ENCODE measurements around the gene RRN3. TPM values are rescaled to one million over a fixed set of nuclear protein-coding genes. Genes with fewer than 3 reads are reported as not detected.
"Not testable (repeated sequence)": the region's sequence is repeated elsewhere in the genome, so short reads cannot be mapped to it uniquely, and the experiment has no call there.

The RRN3 gene, protein sequence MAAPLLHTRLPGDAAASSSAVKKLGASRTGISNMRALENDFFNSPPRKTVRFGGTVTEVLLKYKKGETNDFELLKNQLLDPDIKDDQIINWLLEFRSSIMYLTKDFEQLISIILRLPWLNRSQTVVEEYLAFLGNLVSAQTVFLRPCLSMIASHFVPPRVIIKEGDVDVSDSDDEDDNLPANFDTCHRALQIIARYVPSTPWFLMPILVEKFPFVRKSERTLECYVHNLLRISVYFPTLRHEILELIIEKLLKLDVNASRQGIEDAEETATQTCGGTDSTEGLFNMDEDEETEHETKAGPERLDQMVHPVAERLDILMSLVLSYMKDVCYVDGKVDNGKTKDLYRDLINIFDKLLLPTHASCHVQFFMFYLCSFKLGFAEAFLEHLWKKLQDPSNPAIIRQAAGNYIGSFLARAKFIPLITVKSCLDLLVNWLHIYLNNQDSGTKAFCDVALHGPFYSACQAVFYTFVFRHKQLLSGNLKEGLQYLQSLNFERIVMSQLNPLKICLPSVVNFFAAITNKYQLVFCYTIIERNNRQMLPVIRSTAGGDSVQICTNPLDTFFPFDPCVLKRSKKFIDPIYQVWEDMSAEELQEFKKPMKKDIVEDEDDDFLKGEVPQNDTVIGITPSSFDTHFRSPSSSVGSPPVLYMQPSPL
- 10 to 100 TPM; 14.0 to 27.8 (median 20.0) TPM for total RNA-seq

DNA sequence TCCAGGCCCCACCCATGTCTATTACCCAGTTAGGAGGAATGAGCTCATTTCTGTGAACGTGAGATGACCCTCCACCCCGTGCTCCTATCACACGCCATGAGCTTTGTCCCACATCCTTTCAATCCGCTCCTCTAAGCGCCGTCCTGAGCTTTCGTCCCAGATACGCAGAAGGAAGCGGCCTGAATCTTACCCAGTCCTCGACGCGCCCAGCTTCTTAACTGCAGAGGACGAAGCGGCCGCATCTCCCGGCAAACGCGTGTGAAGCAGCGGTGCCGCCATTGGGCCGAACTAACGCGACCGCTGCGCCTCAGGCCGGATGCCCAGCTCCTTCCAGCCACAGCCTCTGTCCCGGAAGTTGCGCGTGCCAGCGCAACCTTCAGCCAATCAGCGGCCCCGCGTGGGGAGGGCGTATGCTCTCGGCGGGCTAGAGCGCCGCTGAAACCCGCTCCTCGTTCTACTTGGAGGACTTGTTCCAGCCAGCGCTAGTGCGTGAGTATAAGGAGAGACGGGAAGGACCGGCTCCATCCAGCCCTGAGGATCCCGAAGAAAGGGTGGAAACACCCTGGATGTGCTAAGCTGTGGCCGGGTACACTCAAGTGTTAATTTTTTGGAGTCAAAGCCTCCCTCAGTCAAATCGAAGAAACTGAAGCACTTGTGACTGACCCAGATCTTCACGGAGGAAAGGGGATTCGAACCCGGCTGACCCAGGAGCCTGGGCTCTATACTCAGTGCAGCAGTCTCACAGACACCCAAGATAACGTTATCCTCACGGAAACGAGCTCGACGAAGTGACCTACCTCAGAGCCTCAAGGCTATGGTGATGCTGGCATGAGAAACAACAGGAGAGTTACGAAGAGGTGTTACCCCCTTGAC, at the start of gene RRN3:
RRN3 (minus strand) TSS at position 318 of the 873 bp plus-strand sequence; CDS start at position 279, 39 bp downstream.
- H3K9me3 ChIP-seq; H3K27me3 ChIP-seq; intact Hi-C loops (cut with DNase I): not testable (repeated sequence)
- Histone ChIP-seq H3K4me1 (peaks cover 8 to 26% (median 12%) of the 10 kb centered on the region in 3 donors), H3K36me3 (peaks cover 0 to 26% (median 0%) of the 10 kb centered on the region in 3 donors), H3K27ac (peak within 1 kb of the TSS; percentile 83 to 93 (median 88)), H3K4me3 (peak within 1 kb of the TSS; percentile 49 to 89 (median 62))
- TF ChIP-seq, protein P1, sequence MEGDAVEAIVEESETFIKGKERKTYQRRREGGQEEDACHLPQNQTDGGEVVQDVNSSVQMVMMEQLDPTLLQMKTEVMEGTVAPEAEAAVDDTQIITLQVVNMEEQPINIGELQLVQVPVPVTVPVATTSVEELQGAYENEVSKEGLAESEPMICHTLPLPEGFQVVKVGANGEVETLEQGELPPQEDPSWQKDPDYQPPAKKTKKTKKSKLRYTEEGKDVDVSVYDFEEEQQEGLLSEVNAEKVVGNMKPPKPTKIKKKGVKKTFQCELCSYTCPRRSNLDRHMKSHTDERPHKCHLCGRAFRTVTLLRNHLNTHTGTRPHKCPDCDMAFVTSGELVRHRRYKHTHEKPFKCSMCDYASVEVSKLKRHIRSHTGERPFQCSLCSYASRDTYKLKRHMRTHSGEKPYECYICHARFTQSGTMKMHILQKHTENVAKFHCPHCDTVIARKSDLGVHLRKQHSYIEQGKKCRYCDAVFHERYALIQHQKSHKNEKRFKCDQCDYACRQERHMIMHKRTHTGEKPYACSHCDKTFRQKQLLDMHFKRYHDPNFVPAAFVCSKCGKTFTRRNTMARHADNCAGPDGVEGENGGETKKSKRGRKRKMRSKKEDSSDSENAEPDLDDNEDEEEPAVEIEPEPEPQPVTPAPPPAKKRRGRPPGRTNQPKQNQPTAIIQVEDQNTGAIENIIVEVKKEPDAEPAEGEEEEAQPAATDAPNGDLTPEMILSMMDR (IDR thresholded peaks at IDR 0.05), result peak in 1 of 6 experiments; percentile 24
- TF ChIP-seq POLR2A (IDR thresholded peaks at IDR 0.05), result peak in 3 of 4 donors; percentile 56 to 78 (median 76)
- DNase-seq, result peak; percentile 40
- 4% methylated on average over 8 to 12 of the region's 56 CpGs for WGBS, 2 donors

DNA sequence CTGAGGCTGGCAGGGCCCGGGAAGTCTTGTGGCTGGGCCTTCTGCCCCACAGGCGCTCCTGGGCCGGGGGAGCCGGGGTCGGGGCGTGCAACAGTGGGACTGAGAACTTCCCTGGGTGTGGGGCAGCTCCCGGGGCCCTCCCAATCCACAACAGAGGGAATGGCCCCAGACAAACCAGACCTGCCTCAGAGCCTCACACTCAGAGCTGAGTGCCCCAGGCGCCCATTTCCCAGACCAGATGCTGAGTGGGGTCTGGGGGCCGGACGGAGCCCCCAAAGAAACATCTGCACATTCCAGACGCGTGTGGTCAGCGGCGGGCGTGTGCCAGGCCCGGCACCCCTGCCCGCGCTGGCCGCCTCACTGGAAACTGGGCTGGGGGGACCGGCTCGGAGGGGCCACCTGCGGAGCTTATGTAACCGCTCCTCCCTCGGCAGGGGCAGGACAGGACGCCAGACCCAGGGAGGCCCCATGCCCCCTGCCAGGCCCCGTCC, 49.6 kb upstream of the RRN3 start:
- H3K27me3 ChIP-seq; H3K9me3 ChIP-seq; DNase-seq; H3K36me3 ChIP-seq; intact Hi-C loops (cut with DNase I): not testable (repeated sequence)
- Histone ChIP-seq H3K27ac (peak overlapping the region; percentile 72 to 88 (median 86)), H3K4me3 (peak overlapping the region in 3 of 4 donors; percentile 21 to 53 (median 22)), H3K4me1 (peaks cover 55 to 87% (median 68%) of the 10 kb centered on the region in 3 donors)
- WGBS, 2 donors, result 68% methylated on average over 11 of the region's 26 CpGs; no CpG with 5 or more reads in 1 of the 2 donors

DNA sequence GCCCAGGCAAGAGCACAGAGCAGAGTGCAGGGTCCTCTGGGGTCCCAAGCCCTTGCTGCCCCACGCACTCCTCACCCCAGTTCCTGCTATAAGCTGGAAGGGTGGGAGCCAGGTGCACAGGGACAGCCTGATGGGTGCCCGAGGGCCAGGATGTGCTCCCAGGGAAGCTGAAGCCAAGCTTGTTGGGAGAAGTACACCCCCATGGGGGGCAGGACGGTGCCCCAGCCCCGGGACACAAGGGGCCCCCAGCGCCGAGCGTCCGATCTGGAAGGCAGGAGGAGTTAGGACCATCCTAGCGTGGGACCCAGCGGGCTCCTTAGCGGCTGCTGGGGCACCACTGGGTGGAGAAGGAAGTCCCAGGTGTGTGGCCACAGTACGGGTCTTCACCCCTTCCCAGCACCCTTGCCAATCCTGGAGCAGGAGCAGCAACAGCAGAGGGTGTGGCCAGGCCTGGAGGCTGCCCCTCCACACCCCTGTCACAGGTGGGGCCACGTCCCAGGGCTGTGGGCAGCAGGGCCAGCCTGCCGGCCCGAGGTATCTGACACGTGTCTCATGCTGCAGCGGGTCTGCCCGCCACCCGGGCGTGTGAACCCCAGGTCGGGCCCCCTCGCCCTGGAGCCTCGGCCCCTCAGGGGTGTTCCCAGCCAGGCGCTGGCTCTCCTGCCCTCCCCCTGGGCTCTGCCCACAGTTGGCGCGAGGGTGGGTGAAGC, 49.0 kb upstream of the RRN3 start:
- DNase-seq; H3K36me3 ChIP-seq; H3K9me3 ChIP-seq; intact Hi-C loops (cut with DNase I); H3K27me3 ChIP-seq: not testable (repeated sequence)
- H3K4me3 ChIP-seq, result peak overlapping the region in 3 of 4 donors; percentile 21 to 53 (median 22)
- H3K4me1 ChIP-seq, result peaks cover 55 to 81% (median 68%) of the 10 kb centered on the region in 3 donors
- peak overlapping the region; percentile 72 to 88 (median 86) for H3K27ac ChIP-seq
- WGBS, 2 donors, result no CpG with 5 or more reads among the region's 26 CpGs

DNA sequence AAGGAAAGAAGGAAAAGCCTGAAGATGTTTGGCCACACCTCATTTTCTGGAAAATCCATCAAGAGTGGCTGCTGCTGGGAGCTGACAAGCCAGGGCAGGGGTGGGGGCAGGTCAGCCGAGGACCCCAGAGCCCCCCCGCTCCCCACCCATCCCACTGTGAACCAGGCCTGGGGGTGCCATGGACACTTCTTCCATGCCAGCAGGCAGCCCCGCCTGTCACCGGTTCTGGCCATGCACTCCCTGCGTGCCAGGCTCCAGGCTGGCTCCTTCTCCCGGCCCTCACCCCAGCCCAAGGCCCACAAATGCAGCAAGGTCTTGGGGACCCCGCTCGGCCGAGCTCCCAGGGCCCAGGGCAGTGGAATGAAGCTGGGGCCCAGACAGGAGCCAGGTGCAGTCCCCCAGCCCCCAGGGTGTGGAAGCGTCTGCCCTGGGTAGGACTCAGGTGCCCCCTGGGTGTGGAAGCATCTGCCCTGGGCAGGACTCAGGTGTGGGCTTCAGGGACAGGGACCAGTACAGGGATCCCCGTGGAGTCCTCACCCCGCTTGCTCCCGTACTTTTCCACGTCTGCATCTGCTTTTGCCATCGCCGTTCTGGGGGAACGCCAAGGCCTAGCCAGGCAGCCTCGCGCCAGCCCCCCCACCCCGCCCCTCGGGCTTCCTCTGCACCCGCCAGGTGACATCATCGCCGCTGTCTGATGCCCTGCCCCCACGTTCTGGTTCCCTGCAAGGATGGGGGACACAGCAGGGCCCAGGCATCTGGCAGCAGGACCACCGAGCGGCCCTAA, 48.2 kb upstream of the RRN3 start:
- H3K36me3 ChIP-seq; DNase-seq; H3K9me3 ChIP-seq; intact Hi-C loops (cut with DNase I); H3K27me3 ChIP-seq; H3K4me3 ChIP-seq: not testable (repeated sequence)
- peak overlapping the region; percentile 72 to 88 (median 86) for H3K27ac ChIP-seq
- WGBS, 2 donors, result 17% methylated on average over 1 of the region's 27 CpGs; no CpG with 5 or more reads in 1 of the 2 donors
- peaks cover 50 to 73% (median 63%) of the 10 kb centered on the region in 3 donors for H3K4me1 ChIP-seq

DNA sequence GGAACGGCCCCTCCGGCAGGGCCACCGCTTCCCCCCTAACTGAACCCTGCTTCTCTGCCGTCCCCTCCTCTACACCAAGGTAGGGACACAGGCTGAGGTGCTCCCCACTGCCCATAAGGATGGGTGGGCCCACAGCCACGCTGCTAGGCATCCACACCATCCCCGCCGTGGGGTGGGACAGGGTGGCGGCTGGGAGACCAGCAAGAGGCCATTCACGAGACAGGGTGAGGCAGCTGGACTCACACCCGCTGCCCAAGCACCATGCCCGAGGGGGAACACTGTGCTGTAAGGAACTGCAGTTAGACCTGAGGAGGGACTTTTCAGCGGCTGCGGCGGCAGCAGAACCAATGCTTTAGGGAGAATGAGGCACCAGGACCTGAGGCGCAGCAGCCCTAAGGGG, 47.5 kb upstream of the RRN3 start:
- Histone ChIP-seq H3K4me3 (peak overlapping the region in 3 of 4 donors; percentile 16 to 49 (median 17)), H3K4me1 (peaks cover 47 to 66% (median 59%) of the 10 kb centered on the region in 3 donors), H3K27ac (peak overlapping the region; percentile 38 to 88 (median 78)), H3K36me3 (no peaks in the 10 kb centered on the region), H3K27me3 (no peaks in the 10 kb centered on the region), H3K9me3 (no peaks in the 10 kb centered on the region)
- 83% methylated on average over 1 of the region's 15 CpGs; no CpG with 5 or more reads in 1 of the 2 donors for WGBS, 2 donors
- TF ChIP-seq POLR2A (IDR thresholded peaks at IDR 0.05), result no peak
- TF ChIP-seq, protein P1 (IDR thresholded peaks at IDR 0.05), result no peak
- DNase-seq, result no peak
- intact Hi-C loops (cut with DNase I), result no loop called here

DNA sequence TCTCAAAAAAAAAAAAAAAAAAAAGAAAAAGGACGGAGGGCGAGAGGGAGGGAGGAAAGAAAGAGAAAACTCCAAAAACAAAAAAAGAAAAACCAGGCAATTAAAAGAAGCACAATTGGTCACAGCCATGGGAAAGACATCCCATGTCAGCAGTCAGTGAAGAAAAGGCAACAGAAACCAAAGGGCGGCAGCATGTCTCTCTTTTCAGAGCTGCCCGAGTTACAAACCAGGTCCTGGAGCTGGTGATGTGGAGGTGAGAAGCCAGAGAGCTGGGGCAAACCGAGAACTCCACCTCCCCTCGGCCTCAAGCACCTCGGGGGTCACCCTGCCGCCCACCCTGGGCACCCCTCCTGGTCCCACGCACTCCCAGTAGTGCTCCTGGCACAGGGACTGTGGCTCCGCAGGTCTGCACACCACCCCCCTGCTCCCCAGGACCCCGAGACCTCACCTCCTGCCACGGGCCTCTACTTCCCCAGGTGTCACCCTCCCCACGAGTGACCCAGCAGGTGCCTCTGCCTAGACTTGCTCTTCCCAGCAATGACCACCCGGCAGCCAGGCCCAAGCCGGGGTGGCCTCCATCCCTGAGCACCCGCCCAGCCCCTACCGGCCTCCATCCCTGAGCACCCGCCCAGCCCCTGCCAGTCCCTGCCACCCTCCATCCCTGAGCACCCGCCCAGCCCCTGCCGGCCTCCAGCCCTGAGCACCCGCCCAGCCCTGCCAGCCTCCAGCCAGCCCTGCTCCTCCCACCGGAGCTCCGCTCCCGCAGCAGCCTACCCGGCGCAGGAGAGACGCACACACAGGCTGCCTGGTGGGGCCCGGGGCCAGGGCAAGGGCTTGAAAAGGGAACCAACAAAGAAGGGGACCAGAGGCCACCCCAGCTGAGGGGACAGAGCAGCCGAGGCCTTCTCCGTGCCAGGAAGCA, 46.6 kb upstream of the RRN3 start:
- intact Hi-C loops (cut with DNase I); H3K36me3 ChIP-seq; H3K9me3 ChIP-seq; DNase-seq; H3K27me3 ChIP-seq: not testable (repeated sequence)
- Histone ChIP-seq H3K27ac (peak overlapping the region; percentile 38 to 86 (median 60)), H3K4me3 (peak overlapping the region in 3 of 4 donors; percentile 16 to 49 (median 17)), H3K4me1 (peaks cover 39 to 63% (median 50%) of the 10 kb centered on the region in 3 donors)
- 48 to 76% methylated on average over 8 to 10 of the region's 30 CpGs for WGBS, 2 donors

DNA sequence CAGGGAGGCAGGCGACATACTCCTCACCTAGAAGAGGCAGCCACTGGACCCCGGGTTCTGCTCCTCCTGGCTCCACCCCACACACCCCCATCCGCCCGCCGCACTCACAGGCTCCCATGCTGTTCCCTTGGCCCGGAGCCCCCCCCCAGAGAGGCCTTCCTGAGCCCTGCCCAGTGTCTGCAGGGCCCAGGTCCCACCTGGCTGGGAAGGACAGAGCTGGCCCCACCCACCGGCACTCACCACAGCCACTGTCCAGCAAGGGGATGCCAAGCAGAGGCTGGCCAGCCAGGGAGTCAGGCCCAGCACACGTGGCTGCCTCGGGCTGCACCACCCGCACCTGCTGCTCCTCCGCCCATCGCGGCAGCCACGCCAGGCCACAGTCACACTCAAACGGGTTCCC, 43.4 kb upstream of the RRN3 start:
- WGBS, 2 donors, result no CpG with 5 or more reads among the region's 15 CpGs
- H3K9me3 ChIP-seq; DNase-seq; H3K27me3 ChIP-seq; H3K27ac ChIP-seq; H3K4me3 ChIP-seq; intact Hi-C loops (cut with DNase I): not testable (repeated sequence)
- H3K36me3 ChIP-seq, result peaks cover 0 to 11% (median 0%) of the 10 kb centered on the region in 3 donors
- H3K4me1 ChIP-seq, result peaks cover 11 to 32% (median 20%) of the 10 kb centered on the region in 3 donors

All from esophagus squamous epithelium (tissue), 5 donors.